A673 (cell line): ENCODE data around the gene LRPPRC. TPM values are rescaled to one million over a fixed set of nuclear protein-coding genes. Genes with fewer than 3 reads are reported as not detected.
A peak's percentile ranks its signal among the peaks of the same experiment; 100 is the strongest.
"Not testable (repeated sequence)": the region's sequence is repeated elsewhere in the genome, so short reads cannot be mapped to it uniquely, and the experiment has no call there.

Source experiments
- BruUV-seq: library from RNA; stranded (reverse); fragments of 400-500 nt; replicated peaks from 2 replicates; lab custom pipeline; 2021; lab: Mats Ljungman, UMichigan
- CTCF ChIA-PET: fragments of 300-600 bp; sonication (Branson Sonifier 250); formaldehyde crosslinking; loops from one replicate; lab custom pipeline; 2022; ENCODE audit warnings: antibody characterized with exemption; lab: Charles Lee
- POLR2A ChIA-PET: fragments of 300-600 bp; sonication (Branson Sonifier 250); formaldehyde crosslinking; loops from one replicate; lab custom pipeline; 2022; ENCODE audit warnings: antibody characterized with exemption; ENCODE audit not compliant: low non-redundant PET; lab: Charles Lee
- DNase-seq: peaks from one replicate; pipeline ENCODE4 v3.0.0-alpha.2; 2015; ENCODE audit warnings: low spot score
- H3K27ac ChIP-seq: fragments of 200-600 bp; sonication (generic); 2 replicates; pipeline ENCODE4 v1.5.1; 2016; ENCODE audit warnings: mixed run types, low read depth, mild to moderate bottlenecking, mixed read lengths, antibody characterized with exemption, low read length; ENCODE audit not compliant: poor library complexity, severe bottlenecking
- H3K27me3 ChIP-seq: fragments of 200-600 bp; sonication (generic); replicated peaks from 2 replicates; pipeline ENCODE4 v1.6.1; 2017; ENCODE audit warnings: mixed run types, low read depth, mild to moderate bottlenecking, mixed read lengths, antibody characterized with exemption, low read length; ENCODE audit not compliant: insufficient read depth, poor library complexity
- H3K36me3 ChIP-seq: fragments of 200-600 bp; sonication (generic); 2 replicates; pipeline ENCODE4 v1.6.1; 2016; ENCODE audit warnings: mixed run types, mild to moderate bottlenecking, mixed read lengths, antibody characterized with exemption, low read length; ENCODE audit not compliant: insufficient read depth, poor library complexity, severe bottlenecking
- H3K4me1 ChIP-seq: fragments of 200-600 bp; sonication (generic); 2 replicates; pipeline ENCODE4 v1.6.1; 2017; ENCODE audit warnings: mixed run types, mild to moderate bottlenecking, mixed read lengths, antibody characterized with exemption, low read length; ENCODE audit not compliant: insufficient read depth, poor library complexity, severe bottlenecking
- H3K4me3 ChIP-seq: fragments of 200-600 bp; sonication (generic); 2 replicates; pipeline ENCODE4 v1.5.1; 2016; ENCODE audit warnings: low read depth, mixed run types, mild to moderate bottlenecking, mixed read lengths, low read length; ENCODE audit not compliant: poor library complexity, severe bottlenecking
- H3K9me3 ChIP-seq: fragments of 200-600 bp; sonication (generic); 2 replicates; pipeline ENCODE4 v1.6.1; 2016; ENCODE audit warnings: mixed run types, low read depth, mild to moderate bottlenecking, mixed read lengths, antibody characterized with exemption, low read length; ENCODE audit not compliant: poor library complexity, severe bottlenecking
- CTCF ChIP-seq: fragments of 300-800, 200-600 bp; sonication (generic); conservative IDR thresholded peaks from 2 replicates; pipeline ENCODE4 v1.5.1; 2017; ENCODE audit warnings: low read depth, mild to moderate bottlenecking, antibody characterized with exemption, low read length, moderate library complexity, mixed read lengths
- EZH2 ChIP-seq: fragments of 200-600 bp; sonication (generic); IDR thresholded peaks from 2 replicates; pipeline ENCODE4 v1.6.1; 2017; ENCODE audit warnings: borderline replicate concordance, low read depth, mild to moderate bottlenecking, mixed read lengths, antibody characterized with exemption, low read length; ENCODE audit not compliant: poor library complexity, severe bottlenecking
- intact Hi-C: fragments of 100-400 bp; cut with micrococcal nuclease; formaldehyde crosslinking; loops from one replicate; pipeline ENCODE4 v1.10.0; 2022; ENCODE audit not compliant: unreplicated experiment
- total RNA-seq: library from RNA; stranded (reverse); gene quantifications from 2 replicates; pipeline ENCODE4 v1.2.3, GENCODE V29; 2021

LRPPRC gene
- total RNA-seq, 1 experiment from 2014 or later = 144 TPM

GRCh38 chr2:44033947-44034346, 38.2 kb upstream of the LRPPRC start:
- no peak for DNase-seq
- CTCF ChIA-PET = no interaction called here

GRCh38 chr2:44027076-44027475, 31.3 kb upstream of the LRPPRC start:
- H3K27me3 ChIP-seq = peaks cover 19% of the 10 kb centered on the region
- H3K27ac ChIP-seq, H3K4me1 ChIP-seq, H3K36me3 ChIP-seq, DNase-seq, POLR2A ChIA-PET, intact Hi-C loops, H3K4me3 ChIP-seq, H3K9me3 ChIP-seq, BruUV-seq: not testable (repeated sequence)
- CTCF ChIA-PET = interaction anchor here (0.6 kb wide), 1 partner anchor 17 kb away, joined by 5 read pairs; no protein-coding TSS in a partner anchor

More at GRCh38 chr2:44033947-44034346, 38.2 kb upstream of the LRPPRC start:
- TF ChIP-seq CTCF (no peak), EZH2 (no peak)
- Histone ChIP-seq H3K9me3 (no peaks in the 10 kb centered on the region), H3K36me3 (no peaks in the 10 kb centered on the region), H3K27ac (no peak overlapping the region), H3K27me3 (peaks cover 23% of the 10 kb centered on the region), H3K4me3 (no peak overlapping the region), H3K4me1 (no peaks in the 10 kb centered on the region)
- intact Hi-C loops = no loop called here
- no TSS peak for BruUV-seq
- POLR2A ChIA-PET = no interaction called here

- Histone ChIP-seq H3K27me3 (peaks cover 20% of the 10 kb centered on the region), H3K9me3 (no peaks in the 10 kb centered on the region), H3K4me1 (no peaks in the 10 kb centered on the region), H3K4me3 (no peak overlapping the region), H3K36me3 (no peaks in the 10 kb centered on the region), H3K27ac (no peak overlapping the region)
- intact Hi-C loops = no loop called here
- ChIA-PET POLR2A (no interaction called here), CTCF (no interaction called here)
- no TSS peak for BruUV-seq
- peak; percentile 69 for DNase-seq
- TF ChIP-seq EZH2 (no peak), CTCF (no peak)
These were observed 20.5 kb upstream of the LRPPRC start for GRCh38 chr2:44016282-44016681.

GRCh38 chr2:44015239-44015638, 19.4 kb upstream of the LRPPRC start:
- no peak for TF ChIP-seq CTCF
- no peak for DNase-seq
- intact Hi-C loops = no loop called here
- BruUV-seq = no TSS peak
- peaks cover 15% of the 10 kb centered on the region for H3K27me3 ChIP-seq
- no peaks in the 10 kb centered on the region for H3K36me3 ChIP-seq
- POLR2A ChIA-PET = no interaction called here
- no peaks in the 10 kb centered on the region for H3K4me1 ChIP-seq
- H3K4me3 ChIP-seq = no peak overlapping the region
- H3K27ac ChIP-seq = no peak overlapping the region
- CTCF ChIA-PET = no interaction called here
- no peaks in the 10 kb centered on the region for H3K9me3 ChIP-seq

GRCh38 chr2:44013205-44013604, 17.4 kb upstream of the LRPPRC start:
- H3K4me3 ChIP-seq, BruUV-seq, H3K27ac ChIP-seq, H3K36me3 ChIP-seq, intact Hi-C loops, H3K4me1 ChIP-seq, DNase-seq, POLR2A ChIA-PET, H3K9me3 ChIP-seq, CTCF ChIA-PET: not testable (repeated sequence)
- peaks cover 15% of the 10 kb centered on the region for H3K27me3 ChIP-seq
